NCI-H146 (cell line): Measurements from ENCODE around the gene ADGRF3.
"Not testable (repeated sequence)": the region's sequence is repeated elsewhere in the genome, so short reads cannot be mapped to it uniquely, and the experiment has no call there.

ENCODE experiments used
- DNase-seq: peaks from one replicate; lab custom pipeline; 2025; lab: John Stamatoyannopoulos, UW

Gene ADGRF3

DNA sequence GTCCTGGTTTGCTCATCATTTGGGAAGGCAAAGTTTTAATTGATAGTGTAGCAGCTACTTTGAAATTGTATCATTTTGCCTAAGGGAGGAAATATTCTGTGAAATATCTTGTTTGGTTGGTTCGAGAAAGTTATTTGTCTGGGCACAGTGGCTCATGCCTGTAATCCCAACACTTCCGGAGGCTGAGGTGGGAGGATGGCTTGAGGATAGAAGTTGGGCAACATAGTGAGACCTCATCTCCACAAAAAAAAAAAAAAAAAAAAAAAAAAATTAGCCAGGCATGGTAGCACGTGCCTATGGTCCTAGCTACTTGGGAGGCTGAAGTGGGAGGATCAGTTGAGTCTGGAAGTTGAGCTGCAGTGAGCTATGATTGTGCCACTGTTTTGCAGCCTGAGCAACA lies 3.1 kb upstream of the ADGRF3 start:
- no peak for DNase-seq

DNA sequence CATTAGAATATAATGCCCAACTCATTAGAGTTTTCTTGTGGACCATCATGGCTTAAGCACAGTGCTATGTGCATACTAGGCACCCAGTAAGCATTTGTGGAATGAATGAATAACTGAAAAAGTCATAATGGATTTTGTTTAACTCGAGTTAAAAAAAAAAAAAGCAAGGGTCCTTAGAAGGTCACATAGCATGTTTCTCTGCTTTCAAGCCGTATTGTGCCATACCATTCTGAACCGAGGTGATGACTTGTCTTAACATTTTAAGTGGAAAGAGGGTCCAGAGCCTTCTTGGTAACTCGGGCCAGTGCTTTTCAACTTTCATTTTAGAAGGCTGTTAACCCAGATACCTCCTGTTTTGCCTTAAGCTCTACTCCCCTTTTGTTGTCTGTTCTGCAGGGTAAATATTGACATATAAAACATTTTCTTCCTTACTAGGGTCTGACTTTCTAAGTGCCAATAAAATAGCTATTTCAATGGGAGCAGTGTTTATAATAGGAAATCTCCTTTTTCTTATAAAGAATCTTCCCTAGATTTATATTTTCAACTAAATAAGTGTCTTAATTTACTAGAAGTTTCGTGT lies 787 bp upstream of the ADGRF3 start:
- no peak for DNase-seq

DNA sequence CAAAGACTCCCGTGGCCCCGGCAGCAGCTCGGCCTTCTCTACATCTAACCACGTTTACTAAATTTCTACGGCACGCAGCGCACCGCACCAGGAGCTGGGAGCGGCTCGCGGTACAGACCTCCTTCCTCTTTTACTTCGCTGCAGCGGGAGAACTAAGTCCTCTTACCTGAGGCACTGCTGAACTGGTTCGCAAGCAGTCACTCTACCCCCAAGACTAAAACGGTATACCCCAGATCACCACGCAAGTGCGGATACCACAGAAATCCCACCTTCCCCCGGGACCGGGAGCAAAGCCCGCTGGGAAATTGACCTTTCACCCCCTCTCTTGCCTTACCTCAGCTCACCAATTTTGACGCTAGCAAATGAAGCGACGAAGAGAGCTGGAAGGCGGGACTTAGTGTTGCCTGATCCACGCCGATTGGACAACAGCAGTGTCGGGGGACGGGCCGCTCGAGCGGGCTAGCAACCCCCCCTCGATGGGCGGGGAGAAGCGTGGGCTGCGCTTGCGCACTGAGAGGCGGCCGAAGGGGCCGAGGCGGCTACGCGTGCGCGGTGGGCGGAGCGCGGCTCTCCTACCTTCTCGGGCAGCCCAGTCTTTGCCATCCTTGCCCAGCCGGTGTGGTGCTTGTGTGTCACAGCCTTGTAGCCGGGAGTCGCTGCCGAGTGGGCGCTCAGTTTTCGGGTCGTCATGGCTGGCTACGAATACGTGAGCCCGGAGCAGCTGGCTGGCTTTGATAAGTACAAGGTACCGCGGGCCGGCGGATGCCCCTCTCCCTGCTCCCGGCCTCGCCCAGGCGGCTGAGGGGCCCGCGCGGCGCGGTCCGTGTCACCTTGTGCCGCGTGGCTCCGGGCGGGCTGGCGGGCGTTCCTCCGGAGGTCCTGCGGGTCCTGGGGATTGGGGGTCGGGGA lies 790 bp downstream of the ADGRF3 start, which contains the start of gene SELENOI:
TSS of gene SELENOI (plus strand) at position 599 of the 909 bp plus-strand sequence. CDS start at position 689, 90 bp downstream.
- DNase-seq, result peak; percentile 99

DNA sequence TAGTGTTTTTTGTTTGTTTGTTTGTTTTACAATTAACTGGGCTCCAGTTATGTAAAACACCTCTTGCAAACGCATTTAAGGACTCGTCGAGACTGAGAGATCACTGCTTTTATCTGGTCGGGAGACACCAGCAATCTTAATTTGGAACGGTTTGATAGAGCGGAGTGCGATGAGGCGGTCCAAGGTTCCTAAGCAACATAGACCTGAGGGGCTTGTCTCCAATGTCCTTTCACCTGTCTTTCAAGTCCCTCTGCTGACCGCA lies 1.4 kb downstream of the ADGRF3 start:
- DNase-seq, result no peak

DNA sequence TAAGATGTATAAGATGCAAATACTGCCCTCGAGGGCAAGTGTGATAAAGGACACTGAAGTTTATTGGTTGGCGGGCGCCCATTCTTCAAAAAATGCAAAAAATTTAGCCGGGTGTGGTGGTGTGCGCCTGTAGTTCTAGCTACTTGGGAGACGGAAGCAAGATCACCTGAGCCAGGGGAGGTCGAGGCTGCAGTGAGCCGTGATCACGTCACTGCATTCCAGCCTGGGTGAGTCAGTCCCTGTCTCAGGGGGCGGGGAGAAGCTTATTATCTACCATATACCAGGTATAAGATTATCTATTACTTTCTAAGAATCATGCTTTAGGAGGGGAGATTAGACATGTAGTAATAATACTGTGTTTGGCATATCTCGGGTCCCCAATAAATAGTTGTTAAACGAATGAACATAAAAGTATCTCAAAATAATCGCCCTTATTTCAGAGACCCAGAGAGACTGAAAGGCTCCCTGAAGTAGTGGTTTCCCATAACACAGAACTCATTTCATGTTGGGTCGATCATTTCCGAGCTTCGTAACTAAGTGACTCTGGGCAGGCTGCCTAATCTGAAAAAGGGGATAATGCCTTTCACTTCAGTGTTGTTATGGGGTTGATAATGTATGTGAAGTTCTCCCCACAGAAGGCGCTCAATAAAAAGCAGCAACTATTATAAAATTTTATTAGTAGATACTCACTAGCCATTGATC lies 1.9 kb downstream of the ADGRF3 start:
- DNase-seq, result peak; percentile 6

DNA sequence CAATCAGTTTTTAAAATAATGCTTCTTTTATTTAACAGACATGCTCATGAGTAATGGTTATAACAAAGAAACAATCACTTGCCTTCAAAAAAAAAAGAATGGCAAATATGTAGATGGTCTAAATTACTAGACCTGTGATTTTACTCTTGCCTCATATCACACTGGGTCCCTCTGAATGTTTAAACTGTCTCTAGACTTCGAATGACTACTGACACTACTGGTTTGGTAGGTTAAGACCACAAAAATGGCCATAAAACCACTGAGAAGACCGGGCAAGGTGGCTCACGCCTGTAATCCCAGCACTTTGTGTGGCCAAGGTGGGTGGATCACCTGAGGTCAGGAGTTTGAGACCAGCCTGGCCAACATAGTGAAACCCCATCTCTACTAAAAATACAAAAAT lies 5.8 kb downstream of the ADGRF3 start:
- DNase-seq, result no peak

DNA sequence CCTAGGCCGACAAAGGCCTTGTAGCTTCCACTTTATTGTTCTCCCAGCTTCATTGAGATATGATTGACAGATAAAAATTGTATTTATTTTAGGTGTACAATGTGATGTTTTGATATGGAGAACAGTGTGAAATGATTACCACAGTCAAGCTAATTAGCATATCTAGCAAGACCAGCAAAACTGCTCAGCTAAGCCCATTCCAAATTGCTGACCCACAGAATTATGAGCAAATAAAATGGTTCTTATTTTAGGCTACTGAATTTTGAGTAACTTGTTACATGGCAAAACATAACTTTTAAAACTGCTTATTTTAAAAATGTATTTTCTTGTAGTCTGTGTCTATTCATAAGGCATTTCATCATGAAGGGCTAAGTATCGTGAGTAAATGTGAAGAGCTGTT lies 9.3 kb downstream of the ADGRF3 start:
- DNase-seq, result no peak

DNA sequence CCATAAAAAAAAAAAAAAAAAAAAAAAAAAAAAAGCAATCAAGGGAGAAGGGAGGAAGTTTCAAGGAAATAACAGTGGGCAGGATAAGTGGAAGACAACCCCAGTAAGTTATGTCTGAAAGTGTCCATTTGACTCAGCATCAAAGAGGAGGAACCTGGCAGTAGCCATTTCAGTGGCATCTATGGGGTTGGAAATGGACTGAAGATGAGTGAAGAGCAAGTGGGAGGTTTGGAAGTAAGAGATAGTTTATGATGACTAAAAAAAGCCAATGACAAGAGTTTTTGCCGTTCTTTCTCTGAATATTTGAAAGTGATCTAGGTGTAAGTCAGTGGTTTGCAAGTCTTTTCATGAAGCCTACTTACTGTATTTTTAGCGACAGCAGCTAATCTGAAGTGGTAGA lies 9.9 kb downstream of the ADGRF3 start:
- DNase-seq, result no peak

DNA sequence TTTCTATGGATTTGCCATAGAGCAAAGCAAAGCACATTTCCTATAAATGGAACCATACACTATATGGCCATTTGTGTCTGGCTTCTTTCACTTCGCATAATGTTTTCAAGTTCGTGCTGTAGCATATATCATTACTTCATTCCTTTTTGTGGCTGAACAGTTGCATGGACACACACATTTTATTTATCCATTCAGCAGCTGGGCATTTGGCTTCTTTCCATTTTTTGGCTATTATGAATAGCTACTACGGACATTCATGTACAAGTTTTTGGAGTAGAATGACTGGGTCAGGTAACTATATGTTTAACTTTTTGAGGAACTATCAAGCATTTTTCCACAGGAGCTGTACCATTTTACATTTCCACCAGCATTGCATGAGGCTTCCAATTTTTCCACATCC lies 11.4 kb downstream of the ADGRF3 start:
- DNase-seq, result no peak

DNA sequence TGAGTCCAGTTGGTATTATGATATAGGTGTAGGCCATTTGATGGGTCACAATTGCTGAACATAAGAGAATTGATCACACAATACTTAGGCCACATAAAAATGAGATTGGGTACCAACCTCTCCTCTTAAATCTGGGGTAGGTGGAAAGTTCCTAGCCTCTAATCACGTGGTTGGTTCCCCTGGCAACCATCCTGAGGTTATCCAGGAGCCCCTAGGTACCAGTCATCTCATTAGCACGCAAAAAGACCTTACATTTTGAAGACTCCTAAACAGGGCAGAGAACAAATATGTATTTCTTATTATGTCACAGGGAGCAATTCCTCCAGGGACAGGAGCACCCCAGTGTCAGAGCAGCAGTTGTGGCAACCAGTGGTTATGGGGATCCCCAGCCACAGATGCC lies 13.3 kb downstream of the ADGRF3 start:
- DNase-seq, result no peak

DNA sequence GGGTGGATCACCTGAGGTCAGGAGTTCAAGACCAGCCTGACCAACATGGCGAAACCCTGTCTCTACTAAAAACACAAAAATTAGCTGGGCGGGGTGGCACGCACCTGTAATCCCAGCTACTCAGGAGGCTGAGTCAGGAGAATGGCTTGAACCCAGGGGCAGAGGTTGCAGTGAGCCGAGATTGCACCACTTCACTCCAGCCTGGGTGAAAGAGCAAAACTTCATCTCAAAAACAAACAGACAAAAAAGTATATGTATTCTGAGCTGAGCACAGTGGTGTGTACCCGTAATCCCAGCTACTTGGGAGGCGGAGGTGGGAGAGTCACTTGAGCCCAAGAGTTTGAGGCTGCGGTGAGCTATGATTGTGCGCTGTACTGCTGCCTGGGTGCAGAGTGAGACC lies 15.3 kb downstream of the ADGRF3 start:
- DNase-seq, result not testable (repeated sequence)

DNA sequence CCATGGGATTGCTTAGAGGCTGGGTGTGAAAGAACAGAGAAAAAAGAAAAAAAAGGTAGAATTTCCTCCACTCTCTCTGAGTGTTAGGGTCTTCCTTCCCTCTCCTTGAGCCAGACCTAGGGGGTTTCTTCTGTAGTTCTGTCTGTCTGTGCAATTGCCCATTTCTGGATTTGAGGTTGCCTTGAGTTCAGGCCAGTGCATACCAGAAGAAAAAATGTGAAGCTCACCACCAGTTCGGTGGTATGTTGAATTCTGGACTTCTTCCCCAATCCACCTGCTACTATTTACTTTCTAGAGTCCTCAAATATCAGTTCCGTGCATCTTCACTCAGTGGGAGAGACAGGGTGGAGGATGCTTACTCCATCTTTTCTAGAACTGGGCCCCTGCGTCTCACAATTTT lies 16.0 kb downstream of the ADGRF3 start:
- no peak for DNase-seq

DNA sequence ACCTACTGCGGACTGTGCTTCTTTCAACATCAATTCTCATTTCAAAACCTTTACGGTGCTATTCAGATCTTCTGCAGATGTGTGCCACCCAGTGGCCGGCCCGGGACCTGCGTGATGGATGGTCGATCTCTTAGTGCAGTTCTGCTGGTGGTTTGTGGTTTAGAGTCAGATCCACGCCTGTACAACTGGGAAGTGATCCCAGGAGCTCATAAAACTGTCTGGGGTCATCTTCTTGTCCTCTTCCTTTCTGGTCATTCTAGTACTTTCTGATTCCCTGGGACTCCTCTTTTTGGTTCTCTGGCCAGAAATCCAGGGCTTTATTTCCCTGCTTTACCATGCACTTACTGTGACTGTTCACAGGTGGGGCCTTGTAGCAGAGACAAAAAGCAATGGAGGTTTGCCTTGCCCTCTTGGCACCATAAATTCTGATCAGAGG lies 16.5 kb downstream of the ADGRF3 start:
- DNase-seq, result peak; percentile 76

DNA sequence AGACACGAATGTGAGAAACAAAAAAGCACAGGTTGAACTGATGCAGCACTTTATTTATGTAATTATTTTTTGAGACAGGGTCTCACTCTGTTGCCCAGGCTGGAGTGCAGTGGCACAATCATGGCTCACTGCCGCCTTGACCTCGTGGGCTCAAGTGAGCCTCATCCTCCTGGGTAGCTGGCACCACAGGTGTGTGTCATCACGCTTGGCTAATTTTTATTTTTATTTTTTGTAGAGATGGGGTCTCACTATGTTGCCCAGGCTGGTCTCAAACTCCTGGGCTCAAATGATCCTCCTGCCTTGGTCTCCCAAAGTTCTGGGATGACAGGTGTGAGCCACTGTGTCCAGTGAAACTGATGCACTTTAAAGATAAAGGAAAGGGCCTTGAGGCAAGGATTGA lies 17.5 kb downstream of the ADGRF3 start:
- DNase-seq, result not testable (repeated sequence)

DNA sequence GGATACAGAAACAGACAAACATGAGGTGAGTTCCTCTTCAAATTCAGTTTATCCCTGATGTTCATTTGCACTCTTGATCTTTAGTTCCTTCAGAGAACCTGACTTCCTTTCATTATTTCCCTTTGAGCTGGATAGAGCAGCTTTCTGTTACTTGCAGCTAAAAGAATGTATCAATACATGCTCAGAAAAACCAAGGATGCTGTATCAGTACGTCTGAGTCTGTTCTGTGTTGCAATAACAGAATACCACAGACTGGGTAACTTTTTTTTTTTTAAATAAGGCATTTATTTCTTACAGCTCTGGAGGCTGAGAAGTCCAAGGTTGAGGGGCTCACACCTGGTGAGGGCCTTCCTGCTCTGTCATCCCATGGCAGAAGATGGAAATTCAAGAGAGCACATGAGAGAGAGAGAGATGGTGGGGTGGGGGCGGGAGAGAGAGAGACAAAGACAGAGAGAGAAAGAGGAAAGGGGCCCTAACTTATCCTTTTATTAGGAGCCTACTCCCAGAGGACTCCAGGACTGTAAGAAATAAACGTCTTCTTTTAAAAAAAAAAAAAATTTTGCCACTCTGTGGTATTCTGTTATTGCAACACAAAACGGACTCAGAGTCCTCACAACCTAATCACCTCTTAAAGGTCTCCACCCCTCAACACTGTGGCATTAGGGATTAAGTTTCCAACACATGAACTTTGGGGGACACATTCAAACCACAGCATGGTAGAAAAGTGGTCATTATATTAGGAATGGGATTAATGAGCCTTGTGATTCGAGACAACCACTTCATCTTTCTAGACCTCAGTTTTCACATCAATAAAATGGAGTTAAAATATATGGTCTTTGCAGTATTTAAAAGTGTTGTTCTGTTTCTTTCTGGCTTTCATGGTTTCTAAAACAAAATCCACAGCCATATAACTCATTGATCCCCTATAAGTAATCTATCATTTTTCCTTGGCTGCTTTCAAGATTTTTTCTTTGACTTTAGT lies 19.0 kb downstream of the ADGRF3 start:
- DNase-seq, result no peak

DNA sequence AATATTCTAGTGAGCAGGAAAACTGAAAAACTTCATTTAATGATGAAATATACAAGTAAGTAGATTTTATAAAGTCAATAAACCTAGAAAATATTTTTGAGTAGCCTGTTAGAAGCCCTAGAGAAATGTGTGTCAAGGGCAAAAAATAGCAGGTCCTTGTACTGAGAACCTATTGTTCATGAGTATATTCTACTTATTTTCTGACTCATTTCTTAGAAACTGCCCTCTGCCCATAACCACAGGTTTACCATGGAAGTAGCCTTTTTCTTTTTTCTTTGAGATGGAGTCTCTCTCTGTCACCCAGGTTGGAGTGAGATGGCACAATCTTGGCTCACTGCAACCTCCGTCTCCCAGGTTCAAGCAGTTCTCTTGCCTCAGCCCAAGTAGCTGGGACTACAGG lies 20.1 kb downstream of the ADGRF3 start:
- DNase-seq, result no peak

DNA sequence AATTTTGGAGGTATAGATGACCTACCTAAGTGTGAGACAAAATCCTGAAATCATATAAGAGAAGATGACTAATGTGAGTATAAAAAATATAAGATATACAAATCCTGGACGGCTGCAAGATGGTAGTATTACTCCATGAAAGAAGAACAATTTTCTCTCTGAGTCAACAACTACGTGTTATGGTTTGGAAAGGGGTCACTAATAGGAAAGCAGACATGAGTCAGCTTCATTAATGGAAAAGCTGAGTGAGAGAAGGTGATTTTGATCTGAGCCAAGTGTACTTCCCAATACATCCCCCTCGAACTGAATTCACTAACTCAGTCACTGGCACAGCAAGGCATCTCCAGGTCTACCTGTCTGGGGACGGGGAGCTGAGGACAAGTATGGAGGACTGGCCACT lies 20.7 kb downstream of the ADGRF3 start:
- DNase-seq, result no peak

DNA sequence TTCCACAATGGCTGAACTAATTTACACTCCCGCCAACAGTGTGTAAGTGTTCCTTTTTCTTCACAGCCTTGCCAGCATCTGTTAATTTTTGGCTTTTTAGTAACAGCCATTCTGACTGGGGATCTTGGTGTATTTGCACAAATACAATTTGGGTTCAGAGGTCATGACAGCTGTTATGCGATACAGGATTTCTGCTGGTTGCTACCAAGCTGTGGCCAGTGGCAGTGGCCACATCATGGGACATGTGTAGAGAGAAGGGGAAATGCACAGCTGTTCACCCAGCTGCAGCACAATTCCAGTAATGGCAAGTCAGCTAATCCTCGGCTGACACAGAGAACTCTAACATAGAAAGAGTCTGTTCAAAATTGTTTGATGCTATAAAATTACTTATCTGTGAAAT lies 21.7 kb downstream of the ADGRF3 start:
- no peak for DNase-seq

DNA sequence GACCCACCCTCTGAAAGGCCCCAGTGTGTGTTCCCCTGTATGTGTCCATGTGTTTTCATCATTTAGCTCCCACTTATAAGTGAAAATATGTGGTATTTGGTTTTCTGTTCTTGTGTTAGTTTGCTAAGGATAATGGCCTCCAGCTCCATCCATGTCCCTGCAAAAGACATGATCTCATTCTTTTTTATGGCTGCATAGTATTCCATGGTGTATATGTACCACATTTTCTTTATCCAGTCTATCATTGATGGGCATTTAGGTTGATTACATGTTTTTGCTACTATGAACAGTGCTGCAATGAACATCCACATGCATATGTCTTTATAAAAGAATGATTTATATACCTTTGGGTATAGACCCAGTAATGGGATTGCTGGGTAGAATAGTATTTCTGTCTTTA lies 22.1 kb downstream of the ADGRF3 start:
- not testable (repeated sequence) for DNase-seq

DNA sequence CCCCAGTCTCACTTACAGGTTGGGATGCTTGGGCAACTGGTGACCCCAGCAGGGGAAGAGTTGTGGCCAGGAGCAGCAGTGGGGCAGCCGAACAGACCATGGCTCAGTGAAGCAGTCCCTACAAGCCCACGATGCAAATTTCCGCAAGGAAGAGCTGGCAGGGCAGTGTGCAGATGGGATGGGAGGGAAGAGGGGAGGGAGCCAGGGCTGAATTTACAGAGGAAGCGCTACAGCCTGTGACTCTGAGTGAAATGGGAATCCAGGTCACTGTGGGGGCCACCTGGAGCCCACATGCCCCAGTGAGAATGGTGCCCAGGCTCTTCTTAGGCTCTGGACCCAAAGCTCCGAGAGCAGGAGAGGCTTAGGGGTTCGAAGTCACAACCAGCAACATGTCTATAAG lies 27.6 kb downstream of the ADGRF3 start:
- no peak for DNase-seq

DNA sequence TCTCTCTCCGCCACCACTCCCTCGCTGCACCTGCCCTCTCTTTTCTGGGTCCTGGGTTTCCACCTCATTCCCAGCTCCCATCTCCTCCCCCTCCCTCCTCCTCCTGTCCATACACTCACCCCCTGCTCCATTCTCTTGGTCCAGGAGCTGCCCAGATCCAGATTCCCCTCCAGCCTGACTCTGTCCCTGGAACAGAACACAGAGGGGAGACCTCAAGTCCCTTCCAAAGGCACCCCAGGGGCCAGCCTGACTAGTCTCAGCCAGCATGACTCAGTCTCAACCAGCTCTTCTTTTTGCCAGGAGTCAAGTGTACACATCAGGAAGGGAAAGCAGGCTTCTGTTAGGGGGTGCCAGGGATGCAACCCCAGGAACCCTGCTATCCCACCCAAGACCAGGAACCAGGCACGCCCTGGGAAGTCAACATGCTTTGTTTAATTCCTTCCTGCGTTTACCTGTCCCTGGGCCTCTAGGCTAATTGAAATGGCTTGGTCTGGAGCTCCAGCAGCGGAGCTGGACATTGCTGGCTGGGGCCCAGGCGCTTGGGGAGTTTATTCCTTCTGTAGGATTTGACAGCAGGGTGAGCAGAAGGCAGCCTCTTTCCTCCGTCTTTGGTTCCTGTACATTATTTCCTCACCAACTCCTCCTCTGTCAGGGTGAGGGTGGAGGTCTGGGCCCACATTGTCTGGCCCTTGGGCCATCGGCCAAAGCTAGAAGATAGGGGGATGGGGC lies 29.0 kb downstream of the ADGRF3 start:
- DNase-seq, result no peak
